ENCODE data around the gene JPH3.
"Not testable (repeated sequence)": the region's sequence is repeated elsewhere in the genome, so short reads cannot be mapped to it uniquely, and the experiment has no call there.

Gene JPH3

GRCh38 chr16:87654826-87655225, 52.5 kb downstream of the JPH3 start:
- no peak for DNase-seq (ENCODE audit: low read depth)

GRCh38 chr16:87656328-87656727, 54.0 kb downstream of the JPH3 start:
- no peak for DNase-seq (ENCODE audit: low read depth)

GRCh38 chr16:87657621-87658192, 55.4 kb downstream of the JPH3 start:
- no peak for DNase-seq (ENCODE audit: low read depth)

- DNase-seq (ENCODE audit: low read depth): no peak
These were observed 56.4 kb downstream of the JPH3 start for GRCh38 chr16:87658564-87659225.

GRCh38 chr16:87661561-87661960, 59.3 kb downstream of the JPH3 start:
- no peak for DNase-seq (ENCODE audit: low read depth)

- DNase-seq (ENCODE audit: low read depth): no peak
These were observed 60.2 kb downstream of the JPH3 start for GRCh38 chr16:87662254-87663204.

- no peak for DNase-seq (ENCODE audit: low read depth)
These were observed 62.5 kb downstream of the JPH3 start for GRCh38 chr16:87664792-87665191.

GRCh38 chr16:87665193-87665592, 62.9 kb downstream of the JPH3 start:
- DNase-seq (ENCODE audit: low read depth): no peak

- DNase-seq (ENCODE audit: low read depth): no peak
These were observed 64.6 kb downstream of the JPH3 start for GRCh38 chr16:87666919-87667318.

GRCh38 chr16:87667443-87667842, 65.1 kb downstream of the JPH3 start:
- no peak for DNase-seq (ENCODE audit: low read depth)

- DNase-seq (ENCODE audit: low read depth): no peak
These were observed 65.6 kb downstream of the JPH3 start for GRCh38 chr16:87667946-87668345.

GRCh38 chr16:87669672-87670071, 67.4 kb downstream of the JPH3 start:
- DNase-seq (ENCODE audit: low read depth): no peak

- DNase-seq (ENCODE audit: low read depth): no peak
These were observed 68.9 kb downstream of the JPH3 start for GRCh38 chr16:87671221-87671620.

- DNase-seq (ENCODE audit: low read depth): no peak
These were observed 69.5 kb downstream of the JPH3 start for GRCh38 chr16:87671715-87672270.

GRCh38 chr16:87674419-87674818, 72.1 kb downstream of the JPH3 start:
- no peak for DNase-seq (ENCODE audit: low read depth)

GRCh38 chr16:87675111-87675719, 72.9 kb downstream of the JPH3 start:
- DNase-seq (ENCODE audit: low read depth): no peak

- DNase-seq (ENCODE audit: low read depth): no peak
These were observed 75.5 kb downstream of the JPH3 start for GRCh38 chr16:87677830-87678229.

GRCh38 chr16:87678618-87679017, 76.3 kb downstream of the JPH3 start:
- DNase-seq (ENCODE audit: low read depth): no peak

GRCh38 chr16:87679593-87680271, 77.4 kb downstream of the JPH3 start:
- DNase-seq (ENCODE audit: low read depth): no peak

- DNase-seq (ENCODE audit: low read depth): no peak
These were observed 78.0 kb downstream of the JPH3 start for GRCh38 chr16:87680272-87680644.

GRCh38 chr16:87681051-87681602, 78.8 kb downstream of the JPH3 start:
- DNase-seq (ENCODE audit: low read depth): not testable (repeated sequence)

All from activated T-helper 9 cell treated with anti-CD3 and anti-CD28 coated beads, Interleukin-2, amount 50 U/mL, for 16 hours (primary cell).